ENCODE measurements around the gene TPTE. TPM values are rescaled to one million over a fixed set of nuclear protein-coding genes. Genes with fewer than 3 reads are reported as not detected.
"Not testable (repeated sequence)": the region's sequence is repeated elsewhere in the genome, so short reads cannot be mapped to it uniquely, and the experiment has no call there.

TPTE gene
- total RNA-seq, 2 experiments from 2014 or later = not detected

- intact Hi-C loops (cut with micrococcal nuclease; ENCODE audit: unreplicated experiment); H3K27ac ChIP-seq (ENCODE audit: low read depth, low read length, poor library complexity, severe bottlenecking): not testable (repeated sequence)
Observed at GRCh38 chr21:10574531-10575310, 53.3 kb downstream of the TPTE start.

DNA sequence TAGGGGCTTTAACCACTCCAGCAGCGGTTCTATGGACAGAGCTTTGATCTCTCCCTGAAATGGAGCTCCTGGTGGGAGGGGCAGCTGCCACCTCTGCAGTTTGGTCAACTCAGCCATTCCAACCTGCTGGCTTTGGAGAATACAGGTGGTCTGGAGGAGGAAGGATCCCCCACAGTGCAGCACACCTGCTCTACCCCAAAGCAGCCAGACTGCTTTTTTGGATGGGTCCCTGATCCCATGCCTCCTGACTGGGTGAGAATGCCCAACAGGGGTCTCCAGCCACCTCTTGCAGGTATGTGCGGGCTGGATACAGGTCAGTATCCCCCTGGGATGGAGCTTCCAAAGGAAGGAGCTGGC lies 53.9 kb downstream of the TPTE start:
- ChIA-PET POLR2A (no interaction called here), CTCF (ENCODE audit: unreplicated experiment) (no interaction called here)
- intact Hi-C loops (cut with micrococcal nuclease; ENCODE audit: unreplicated experiment) = no loop called here
- BruUV-seq (replicated peaks) = no TSS peak
- Histone ChIP-seq H3K4me2 (ENCODE audit: low read length) (no peak overlapping the region), H3K4me3 (ENCODE audit: low read depth, low read length, poor library complexity, severe bottlenecking) (no peak overlapping the region), H3K36me3 (ENCODE audit: insufficient read depth, low read length) (no peaks in the 10 kb centered on the region), H3K27ac (ENCODE audit: low read depth, low read length, poor library complexity, severe bottlenecking) (no peak overlapping the region), H3K4me1 (ENCODE audit: insufficient read depth, low read length, poor library complexity, severe bottlenecking) (no peaks in the 10 kb centered on the region), H4K20me1 (ENCODE audit: insufficient read depth, low read length) (no peaks in the 10 kb centered on the region), H3K9me2 (ENCODE audit: insufficient read depth, low read length) (no peaks in the 10 kb centered on the region), H2AFZ (ENCODE audit: low read length) (no peak overlapping the region), H3K79me2 (ENCODE audit: insufficient read depth, low read depth, low read length) (no peaks in the 10 kb centered on the region), H3K9me3 (ENCODE audit: low read length) (peaks cover 29% of the 10 kb centered on the region)
- no peak for TF ChIP-seq EZH2phosphoT487 (IDR thresholded peaks at IDR 0.05; ENCODE audit: borderline replicate concordance, low read depth, low read length)
- TF ChIP-seq CTCF (conservative IDR thresholded peaks at IDR 0.05; ENCODE audit: low read length) = no peak
- no peak for DNase-seq (ENCODE audit: low spot score)

More at GRCh38 chr21:10574531-10575310, 53.3 kb downstream of the TPTE start:
- H3K4me2 ChIP-seq (ENCODE audit: low read length); DNase-seq (ENCODE audit: low spot score); POLR2A ChIA-PET; H2AFZ ChIP-seq (ENCODE audit: low read length); CTCF ChIA-PET (ENCODE audit: unreplicated experiment); BruUV-seq (replicated peaks); H3K4me3 ChIP-seq (ENCODE audit: low read depth, low read length, poor library complexity, severe bottlenecking); H4K20me1 ChIP-seq (ENCODE audit: insufficient read depth, low read length); H3K4me1 ChIP-seq (ENCODE audit: insufficient read depth, low read length, poor library complexity, severe bottlenecking); H3K9me2 ChIP-seq (ENCODE audit: insufficient read depth, low read length); H3K79me2 ChIP-seq (ENCODE audit: insufficient read depth, low read depth, low read length); H3K36me3 ChIP-seq (ENCODE audit: insufficient read depth, low read length): not testable (repeated sequence)
- H3K9me3 ChIP-seq (ENCODE audit: low read length) = peaks cover 28% of the 10 kb centered on the region

GRCh38 chr21:10578910-10579309 lies 57.5 kb downstream of the TPTE start:
- DNase-seq (ENCODE audit: low spot score); intact Hi-C loops (cut with micrococcal nuclease; ENCODE audit: unreplicated experiment); H3K9me2 ChIP-seq (ENCODE audit: insufficient read depth, low read length); H3K27ac ChIP-seq (ENCODE audit: low read depth, low read length, poor library complexity, severe bottlenecking); POLR2A ChIA-PET; H3K4me1 ChIP-seq (ENCODE audit: insufficient read depth, low read length, poor library complexity, severe bottlenecking); H3K4me2 ChIP-seq (ENCODE audit: low read length); H3K36me3 ChIP-seq (ENCODE audit: insufficient read depth, low read length); H3K79me2 ChIP-seq (ENCODE audit: insufficient read depth, low read depth, low read length); H4K20me1 ChIP-seq (ENCODE audit: insufficient read depth, low read length); BruUV-seq (replicated peaks); H2AFZ ChIP-seq (ENCODE audit: low read length); CTCF ChIA-PET (ENCODE audit: unreplicated experiment); H3K4me3 ChIP-seq (ENCODE audit: low read depth, low read length, poor library complexity, severe bottlenecking): not testable (repeated sequence)
- H3K9me3 ChIP-seq (ENCODE audit: low read length) = peaks cover 48% of the 10 kb centered on the region

DNA sequence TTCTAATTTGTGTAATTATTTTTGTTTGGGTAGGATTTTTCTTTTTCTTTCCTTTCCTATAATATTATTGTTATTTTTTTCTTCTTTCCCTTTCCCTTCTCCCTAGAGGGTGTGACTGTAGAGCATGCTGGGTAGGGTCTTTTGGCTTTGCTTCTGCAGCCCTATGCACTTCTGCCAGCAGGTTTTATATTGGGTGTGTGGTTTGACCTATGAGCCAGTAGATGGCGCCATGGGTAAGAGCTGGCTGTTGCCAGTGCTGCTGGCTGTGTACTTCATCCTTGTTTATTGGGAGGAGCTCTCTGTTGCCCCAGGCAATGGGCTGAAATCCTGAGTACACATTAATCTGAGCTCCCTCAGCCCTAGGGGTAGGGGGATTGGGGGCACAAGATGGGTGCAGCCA lies 67.7 kb downstream of the TPTE start:
- H3K27ac ChIP-seq (ENCODE audit: low read depth, low read length, poor library complexity, severe bottlenecking); H3K4me1 ChIP-seq (ENCODE audit: insufficient read depth, low read length, poor library complexity, severe bottlenecking); POLR2A ChIA-PET; H2AFZ ChIP-seq (ENCODE audit: low read length); CTCF ChIA-PET (ENCODE audit: unreplicated experiment); H4K20me1 ChIP-seq (ENCODE audit: insufficient read depth, low read length); DNase-seq (ENCODE audit: low spot score); H3K36me3 ChIP-seq (ENCODE audit: insufficient read depth, low read length); BruUV-seq (replicated peaks); H3K4me2 ChIP-seq (ENCODE audit: low read length); H3K9me2 ChIP-seq (ENCODE audit: insufficient read depth, low read length); H3K4me3 ChIP-seq (ENCODE audit: low read depth, low read length, poor library complexity, severe bottlenecking); intact Hi-C loops (cut with micrococcal nuclease; ENCODE audit: unreplicated experiment); H3K79me2 ChIP-seq (ENCODE audit: insufficient read depth, low read depth, low read length): not testable (repeated sequence)
- H3K9me3 ChIP-seq (ENCODE audit: low read length) = peaks cover 30% of the 10 kb centered on the region

- H3K4me3 ChIP-seq (ENCODE audit: low read depth, low read length, poor library complexity, severe bottlenecking); H3K36me3 ChIP-seq (ENCODE audit: insufficient read depth, low read length); H3K27ac ChIP-seq (ENCODE audit: low read depth, low read length, poor library complexity, severe bottlenecking); CTCF ChIA-PET (ENCODE audit: unreplicated experiment); H3K9me2 ChIP-seq (ENCODE audit: insufficient read depth, low read length); H3K79me2 ChIP-seq (ENCODE audit: insufficient read depth, low read depth, low read length); intact Hi-C loops (cut with micrococcal nuclease; ENCODE audit: unreplicated experiment); BruUV-seq (replicated peaks); POLR2A ChIA-PET; DNase-seq (ENCODE audit: low spot score); H3K4me2 ChIP-seq (ENCODE audit: low read length); H4K20me1 ChIP-seq (ENCODE audit: insufficient read depth, low read length); H3K4me1 ChIP-seq (ENCODE audit: insufficient read depth, low read length, poor library complexity, severe bottlenecking); H2AFZ ChIP-seq (ENCODE audit: low read length): not testable (repeated sequence)
- H3K9me3 ChIP-seq (ENCODE audit: low read length) = peaks cover 22% of the 10 kb centered on the region; the same call in 1 of the 2 replicates
Observed at GRCh38 chr21:10607074-10607473, 85.7 kb downstream of the TPTE start.

GRCh38 chr21:10614285-10614684 lies 92.9 kb downstream of the TPTE start:
- H3K27ac ChIP-seq (ENCODE audit: low read depth, low read length, poor library complexity, severe bottlenecking); POLR2A ChIA-PET; CTCF ChIA-PET (ENCODE audit: unreplicated experiment); H3K36me3 ChIP-seq (ENCODE audit: insufficient read depth, low read length); intact Hi-C loops (cut with micrococcal nuclease; ENCODE audit: unreplicated experiment); H3K4me1 ChIP-seq (ENCODE audit: insufficient read depth, low read length, poor library complexity, severe bottlenecking); BruUV-seq (replicated peaks); H3K9me2 ChIP-seq (ENCODE audit: insufficient read depth, low read length); H4K20me1 ChIP-seq (ENCODE audit: insufficient read depth, low read length); H3K79me2 ChIP-seq (ENCODE audit: insufficient read depth, low read depth, low read length); H3K4me3 ChIP-seq (ENCODE audit: low read depth, low read length, poor library complexity, severe bottlenecking); H3K4me2 ChIP-seq (ENCODE audit: low read length); DNase-seq (ENCODE audit: low spot score); H2AFZ ChIP-seq (ENCODE audit: low read length): not testable (repeated sequence)
- H3K9me3 ChIP-seq (ENCODE audit: low read length) = peaks cover 20% of the 10 kb centered on the region
